Nephron progenitor cell (in vitro differentiated cells): ENCODE results near the gene OPN1MW2.
"Not testable (repeated sequence)": the region's sequence is repeated elsewhere in the genome, so short reads cannot be mapped to it uniquely, and the experiment has no call there.

Experiments
- DNase-seq: peaks from one replicate; pipeline ENCODE4 v3.0.0; 2021
- H3K27ac Mint-ChIP-seq: 2 replicates; pipeline ENCODE4 v1.8.0; 2021; ENCODE audit warnings: mild to moderate bottlenecking, moderate library complexity, mixed read lengths
- H3K27me3 Mint-ChIP-seq: 2 replicates; pipeline ENCODE4 v1.8.0; 2021; ENCODE audit warnings: mild to moderate bottlenecking, low read depth, mixed read lengths; ENCODE audit not compliant: poor library complexity
- H3K36me3 Mint-ChIP-seq: 2 replicates; pipeline ENCODE4 v1.8.0; 2021; ENCODE audit warnings: low read depth, mixed read lengths
- H3K4me1 Mint-ChIP-seq: 2 replicates; pipeline ENCODE4 v1.8.0; 2021; ENCODE audit warnings: mixed read lengths
- H3K4me3 Mint-ChIP-seq: 2 replicates; pipeline ENCODE4 v1.8.0; 2021; ENCODE audit warnings: mild to moderate bottlenecking, moderate library complexity, mixed read lengths
- H3K9me3 Mint-ChIP-seq: 2 replicates; pipeline ENCODE4 v1.8.0; 2021; ENCODE audit warnings: mild to moderate bottlenecking, moderate library complexity, mixed read lengths

The OPN1MW2 gene

GRCh38 chrX:154238939-154239559, 19.5 kb downstream of the OPN1MW2 start:
- not testable (repeated sequence) for H3K4me1 Mint-ChIP-seq, H3K36me3 Mint-ChIP-seq, DNase-seq, H3K27me3 Mint-ChIP-seq, H3K27ac Mint-ChIP-seq, H3K4me3 Mint-ChIP-seq
- H3K9me3 Mint-ChIP-seq: peaks cover 13% of the 10 kb centered on the region

GRCh38 chrX:154239982-154240503, 20.5 kb downstream of the OPN1MW2 start:
- not testable (repeated sequence) for DNase-seq, H3K27me3 Mint-ChIP-seq, H3K36me3 Mint-ChIP-seq, H3K27ac Mint-ChIP-seq, H3K4me3 Mint-ChIP-seq, H3K4me1 Mint-ChIP-seq
- H3K9me3 Mint-ChIP-seq: peaks cover 13% of the 10 kb centered on the region

GRCh38 chrX:154247377-154248045, 28.0 kb downstream of the OPN1MW2 start:
- not testable (repeated sequence) for H3K4me3 Mint-ChIP-seq, H3K27ac Mint-ChIP-seq, H3K4me1 Mint-ChIP-seq, H3K36me3 Mint-ChIP-seq, DNase-seq, H3K27me3 Mint-ChIP-seq, H3K9me3 Mint-ChIP-seq

- H3K27me3 Mint-ChIP-seq, H3K36me3 Mint-ChIP-seq, H3K27ac Mint-ChIP-seq, DNase-seq, H3K4me3 Mint-ChIP-seq, H3K4me1 Mint-ChIP-seq, H3K9me3 Mint-ChIP-seq: not testable (repeated sequence)
Observed at GRCh38 chrX:154248076-154248475, 28.5 kb downstream of the OPN1MW2 start.

GRCh38 chrX:154257282-154257681, 37.7 kb downstream of the OPN1MW2 start, which contains the start of gene OPN1MW3:
Gene OPN1MW3, plus strand, starts transcription at chrX:154257582. Its CDS starts 38 bp downstream, at chrX:154257620.
- H3K27ac Mint-ChIP-seq, H3K4me1 Mint-ChIP-seq, H3K27me3 Mint-ChIP-seq, DNase-seq, H3K36me3 Mint-ChIP-seq, H3K9me3 Mint-ChIP-seq, H3K4me3 Mint-ChIP-seq: not testable (repeated sequence)

- not testable (repeated sequence) for H3K27ac Mint-ChIP-seq
Observed at GRCh38 chrX:154258711-154259110, 39.2 kb downstream of the OPN1MW2 start.

GRCh38 chrX:154263072-154263471, 43.5 kb downstream of the OPN1MW2 start:
- not testable (repeated sequence) for DNase-seq, H3K4me3 Mint-ChIP-seq, H3K27me3 Mint-ChIP-seq, H3K27ac Mint-ChIP-seq, H3K36me3 Mint-ChIP-seq, H3K9me3 Mint-ChIP-seq, H3K4me1 Mint-ChIP-seq

More at GRCh38 chrX:154258711-154259110, 39.2 kb downstream of the OPN1MW2 start:
- not testable (repeated sequence) for DNase-seq, H3K4me1 Mint-ChIP-seq, H3K4me3 Mint-ChIP-seq, H3K27me3 Mint-ChIP-seq, H3K9me3 Mint-ChIP-seq, H3K36me3 Mint-ChIP-seq

GRCh38 chrX:154269245-154269644, 49.7 kb downstream of the OPN1MW2 start:
- H3K9me3 Mint-ChIP-seq, H3K27me3 Mint-ChIP-seq, H3K4me1 Mint-ChIP-seq, H3K27ac Mint-ChIP-seq, H3K36me3 Mint-ChIP-seq, H3K4me3 Mint-ChIP-seq, DNase-seq: not testable (repeated sequence)
